GM12892 (cell line): Measurements from ENCODE around the gene DNAJB6.

ENCODE experiments used
- POLR2A ChIP-seq: IDR thresholded peaks from 2 replicates; pipeline ENCODE4 v1.6.1; 2011; ENCODE audit warnings: low read depth, low read length, control low read depth
- POLR2AphosphoS5 ChIP-seq: IDR thresholded peaks from 2 replicates; pipeline ENCODE4 v1.6.1; 2011; ENCODE audit warnings: low read depth, low read length, control low read depth

- TF ChIP-seq POLR2A (no peak), POLR2AphosphoS5 (no peak)
Measured at GRCh38 chr7:157392256-157393037, 55.6 kb downstream of the DNAJB6 start.
